Kidney (tissue), 14 donors: Measurements from ENCODE around the gene BCAS4. TPM values are rescaled to one million over a fixed set of nuclear protein-coding genes. Genes with fewer than 3 reads are reported as not detected.

Source experiments
- DNase-seq, 5 donors: peaks; one replicate each; pipeline ENCODE4 v3.0.0-alpha.2; 2013 to 2020
- FAIRE-seq: peaks from 2 replicates; lab custom pipeline; 2012; peaks lifted over from hg19 to GRCh38; lab: Jason Lieb, UNC
- H3K27ac ChIP-seq, 2 donors: one replicate each; pipeline ENCODE4 v1.7.0; 2013; ENCODE audit warnings: low read depth in 2 of 2, low read length in 2 of 2, inconsistent platforms in 1 of 2
- H3K27me3 ChIP-seq: one replicate; pipeline ENCODE4 v1.7.1; 2013; ENCODE audit warnings: low read length, inconsistent platforms; ENCODE audit not compliant: control insufficient read depth, insufficient read depth
- H3K36me3 ChIP-seq, 3 donors: one replicate each; pipeline versions ENCODE4 v1.7.0 to v1.7.1; 2013; ENCODE audit warnings: low read length in 3 of 3, control low read depth in 1 of 3, inconsistent platforms in 1 of 3; ENCODE audit not compliant: insufficient read depth in 3 of 3, control insufficient read depth in 2 of 3
- H3K4me1 ChIP-seq, 3 donors: one replicate each; pipeline versions ENCODE4 v1.7.0 to v1.7.1; 2013; ENCODE audit warnings: low read length in 3 of 3, inconsistent platforms in 1 of 3, low read depth in 1 of 3; ENCODE audit not compliant: control insufficient read depth in 2 of 3, insufficient read depth in 2 of 3
- H3K4me3 ChIP-seq, 3 donors: one replicate each; pipeline versions ENCODE4 v1.7.0 to v1.8.1; 2013; ENCODE audit warnings: low read length in 3 of 3, control low read depth in 1 of 3, inconsistent platforms in 1 of 3
- H3K9ac ChIP-seq, 3 donors: one replicate each; pipeline versions ENCODE4 v1.7.0 to v1.7.1; 2013; ENCODE audit warnings: low read length in 3 of 3, control low read depth in 1 of 3, inconsistent platforms in 1 of 3
- H3K9me3 ChIP-seq, 3 donors: one replicate each; pipeline versions ENCODE4 v1.7.0 to v1.7.1; 2013; ENCODE audit warnings: low read length in 3 of 3, control low read depth in 1 of 3, inconsistent platforms in 1 of 3; ENCODE audit not compliant: control insufficient read depth in 2 of 3, insufficient read depth in 1 of 3
- CTCF ChIP-seq: IDR thresholded peaks from 3 replicates; pipeline ENCODE4 v1.5.1; 2012; ENCODE audit warnings: mild to moderate bottlenecking, moderate library complexity, borderline replicate concordance; ENCODE audit not compliant: insufficient read depth; ENCODE audit errors: extremely low read depth
- intact Hi-C: fragments of 100-400 bp; cut with DNase I; formaldehyde crosslinking; loops from one replicate; pipeline ENCODE4 v1.11.1; 2022
- polyA plus RNA-seq: library from polyadenylated mRNA; stranded (reverse); fragments of 350-450 nt; fragmentation: Illumina TruSeq; extraction: RNeasy Lipid Tissue Mini Kit (QIAGEN cat#74804); gene quantifications from one replicate; pipeline ENCODE4 v1.2.3, GENCODE V29; 2014; ENCODE audit warnings: low read depth, low replicate concordance; ENCODE audit not compliant: insufficient read depth
- total RNA-seq: library from RNA; stranded (reverse); fragmentation: NEBNext Ultra II Directional; extraction: Animal tissue kit (Norgen Biotek cat#: 25700); gene quantifications from one replicate; pipeline ENCODE4 v1.2.1, GENCODE V29; 2021
- donor health status: control.
- donor health status: control.
- donor health status: control.
- donor health status: control.
- donor health status: control.
- donor health status: DM: yes; HTN: yes; CAD: no.
- donor health status: Normal renal cell carcinoma (clear cell type).

BCAS4 gene
- total and polyA plus RNA-seq, 2 donors from 2014 or later = 10.6 to 17.1 TPM

- Histone ChIP-seq H3K9ac (no peak overlapping the region), H3K4me1 (no peaks in the 10 kb centered on the region), H3K27ac (no peak overlapping the region), H3K4me3 (no peak overlapping the region), H3K27me3 (no peaks in the 10 kb centered on the region), H3K36me3 (no peaks in the 10 kb centered on the region), H3K9me3 (no peaks in the 10 kb centered on the region)
- no peak for FAIRE-seq
- no peak for DNase-seq
- TF ChIP-seq CTCF = no peak
- intact Hi-C loops = no loop called here
These were observed 79.4 kb downstream of the BCAS4 start for GRCh38 chr20:50874111-50874757.

- intact Hi-C loops = no loop called here
- no peak for TF ChIP-seq CTCF
- Histone ChIP-seq H3K9ac (no peak overlapping the region), H3K4me3 (no peak overlapping the region), H3K4me1 (no peaks in the 10 kb centered on the region), H3K36me3 (no peaks in the 10 kb centered on the region), H3K27me3 (no peaks in the 10 kb centered on the region), H3K9me3 (no peaks in the 10 kb centered on the region), H3K27ac (no peak overlapping the region)
- DNase-seq = no peak
- no peak for FAIRE-seq
These were observed 80.2 kb downstream of the BCAS4 start for GRCh38 chr20:50874758-50875665.

- no peak for TF ChIP-seq CTCF
- H3K27ac ChIP-seq = no peak overlapping the region
- FAIRE-seq (no peak), DNase-seq (no peak)
- no peak overlapping the region for H3K9ac ChIP-seq
- H3K27me3 ChIP-seq = no peaks in the 10 kb centered on the region
- no peaks in the 10 kb centered on the region for H3K36me3 ChIP-seq
- H3K9me3 ChIP-seq = no peaks in the 10 kb centered on the region
- no peak overlapping the region for H3K4me3 ChIP-seq
- H3K4me1 ChIP-seq = no peaks in the 10 kb centered on the region
- intact Hi-C loops = no loop called here
These were observed 81.3 kb downstream of the BCAS4 start for GRCh38 chr20:50876063-50876685.
